Measurements from ENCODE around the gene PSMA1. TPM values are rescaled to one million over a fixed set of nuclear protein-coding genes. Genes with fewer than 3 reads are reported as not detected.

The PSMA1 gene
- total and polyA plus RNA-seq, 2 of the 8 experiments (the other 6 are each of a cell fraction or from before 2014, with no cell fraction given): 148 to 159 TPM

- no peak for FAIRE-seq
- CTCF ChIA-PET (ENCODE audit: partially characterized antibody): interaction anchor here (0.8 to 1.2 kb wide), 3 partner anchors 8 to 32 kb away, joined by 3 read pairs; no protein-coding TSS in a partner anchor
- TF ChIP-seq SP4 (IDR thresholded peaks at IDR 0.05; ENCODE audit: low read length) (no peak), BCL11A (IDR thresholded peaks at IDR 0.05; ENCODE audit: low read depth in 2 of 2, low read length in 2 of 2) (no peak), PHF8 (conservative IDR thresholded peaks at IDR 0.05; ENCODE audit: low read depth, low read length) (no peak), BRCA1 (IDR thresholded peaks at IDR 0.05; ENCODE audit: low read depth, low read length) (no peak), CEBPB (IDR thresholded peaks at IDR 0.05; ENCODE audit: low read depth, low read length) (no peak), TBP (IDR thresholded peaks at IDR 0.05; ENCODE audit: low read depth, low read length) (no peak), CHD2 (IDR thresholded peaks at IDR 0.05; ENCODE audit: low read length) (no peak), POLR2A (IDR thresholded peaks at IDR 0.05; ENCODE audit: control extremely low read depth in 1 of 2, low read depth in 2 of 2, low read length in 2 of 2) (no peak), ZNF274 (IDR thresholded peaks at IDR 0.05; ENCODE audit: borderline replicate concordance, extremely low read depth, low read length) (no peak), GTF2F1 (IDR thresholded peaks at IDR 0.05; ENCODE audit: borderline replicate concordance, low read depth, low read length) (no peak), ATF3 (IDR thresholded peaks at IDR 0.05; ENCODE audit: insufficient read depth, low read depth, low read length) (no peak), TCF12 (IDR thresholded peaks at IDR 0.05; ENCODE audit: low read depth, low read length) (no peak), TAF7 (optimal IDR thresholded peaks at IDR 0.05; ENCODE audit: borderline replicate concordance, low read depth, low read length) (no peak), CTCF (IDR thresholded peaks at IDR 0.05; ENCODE audit: control extremely low read depth in 1 of 3, insufficient read depth in 1 of 3, low read depth in 1 of 3, low read length in 3 of 3) (no peak)
Measured at GRCh38 chr11:14546672-14547071, 26.5 kb upstream of the PSMA1 start.

More at GRCh38 chr11:14546672-14547071, 26.5 kb upstream of the PSMA1 start:
- Histone ChIP-seq H3K56ac (replicated peaks; ENCODE audit: insufficient read length, low read depth, low read length) (no peak overlapping the region), H3K9ac (replicated peaks in 1 of 4; ENCODE audit: extremely low read depth in 1 of 4, low read depth in 3 of 4, low read length in 3 of 4) (no peak overlapping the region), H3K23ac (ENCODE audit: insufficient read length) (no peak overlapping the region), H2BK5ac (ENCODE audit: low read depth, low read length) (no peak overlapping the region), H3K36me3 (ENCODE audit: control insufficient read depth in 2 of 4, insufficient read depth in 4 of 4, low read length in 3 of 4) (no peaks in the 10 kb centered on the region), H2BK12ac (ENCODE audit: low read depth, low read length) (no peak overlapping the region), H3K27ac (ENCODE audit: low read depth, low read length) (no peak overlapping the region), H3K27me3 (replicated peaks in 1 of 4; ENCODE audit: control insufficient read depth in 3 of 4, extremely low read depth in 1 of 4, insufficient read depth in 3 of 4, low read length in 3 of 4) (no peaks in the 10 kb centered on the region), H3K9me3 (ENCODE audit: insufficient read depth in 2 of 2, low read depth in 1 of 2, low read length in 1 of 2) (no peaks in the 10 kb centered on the region), H3K4me3 (ENCODE audit: extremely low read depth in 1 of 4, insufficient read depth in 2 of 4, low read depth in 3 of 4, low read length in 4 of 4) (no peak overlapping the region), H3K18ac (ENCODE audit: extremely low read depth, low read length) (no peak overlapping the region), H4K20me1 (replicated peaks in 1 of 2; ENCODE audit: control insufficient read depth in 1 of 2, insufficient read depth in 2 of 2, low read length in 2 of 2) (no peaks in the 10 kb centered on the region), H4K8ac (ENCODE audit: extremely low read depth, insufficient read depth, low read length) (no peak overlapping the region), H2BK20ac (ENCODE audit: low read length) (no peak overlapping the region), H2BK15ac (ENCODE audit: low read length) (no peak overlapping the region), H3K23me2 (ENCODE audit: low read depth, low read length) (no peaks in the 10 kb centered on the region), H3K4me1 (replicated peaks in 1 of 4; ENCODE audit: control insufficient read depth in 3 of 4, insufficient read depth in 4 of 4, low read length in 3 of 4) (peaks cover 0 to 3% (median 0%) of the 10 kb centered on the region in 4 experiments; a peak in 2 of 7 replicates), H2AFZ (ENCODE audit: low read length) (no peak overlapping the region), H4K5ac (ENCODE audit: insufficient read length, low read depth, low read length) (no peak overlapping the region), H3K14ac (ENCODE audit: insufficient read length) (no peak overlapping the region), H3K4me2 (ENCODE audit: insufficient read depth in 1 of 2, low read depth in 2 of 2, low read length in 2 of 2) (no peak overlapping the region), H4K91ac (replicated peaks; ENCODE audit: insufficient read length, low read length) (no peak overlapping the region), H3K4ac (replicated peaks; ENCODE audit: insufficient read length, low read depth, low read length) (no peak overlapping the region), H2AK5ac (ENCODE audit: low read depth, low read length) (no peak overlapping the region), H3K79me2 (ENCODE audit: control insufficient read depth in 1 of 2, insufficient read depth in 2 of 2, low read length in 2 of 2) (no peaks in the 10 kb centered on the region), H2BK120ac (replicated peaks; ENCODE audit: low read depth, low read length) (no peak overlapping the region), H3K79me1 (ENCODE audit: low read depth, low read length) (no peaks in the 10 kb centered on the region)
- POLR2A ChIA-PET (ENCODE audit: partially characterized antibody): no interaction called here
- DNase-seq (ENCODE audit: low read depth in 1 of 2, low spot score in 2 of 2): no peak

All from H1 (cell line).